HS-5 (cell line): Measurements from ENCODE around the gene SLC44A4.

Experiments used
- DNase-seq: peaks from one replicate; pipeline ENCODE4 v3.0.0-alpha.2; 2012; ENCODE audit warnings: low read depth

SLC44A4 gene

GRCh38 chr6:31901415-31901952 is 22.7 kb upstream of the SLC44A4 start:
- DNase-seq: no peak

- DNase-seq: no peak
Observed at GRCh38 chr6:31900917-31901414, 22.2 kb upstream of the SLC44A4 start.

- DNase-seq: no peak
Observed at GRCh38 chr6:31899882-31900722, 21.3 kb upstream of the SLC44A4 start.

- DNase-seq: no peak
Observed at GRCh38 chr6:31899215-31899614, 20.4 kb upstream of the SLC44A4 start.

GRCh38 chr6:31898383-31899011 is 19.7 kb upstream of the SLC44A4 start:
- peak; percentile 32 for DNase-seq

- DNase-seq: peak; percentile 36
Observed at GRCh38 chr6:31897612-31898382, 19.0 kb upstream of the SLC44A4 start, which contains the start of gene EHMT2. Gene EHMT2, minus strand, starts transcription at chr6:31897698. Its CDS starts 21 bp downstream, at chr6:31897677.

- no peak for DNase-seq
Observed at GRCh38 chr6:31896856-31897611, 18.2 kb upstream of the SLC44A4 start.

- no peak for DNase-seq
Observed at GRCh38 chr6:31896493-31896855, 17.7 kb upstream of the SLC44A4 start.

GRCh38 chr6:31892821-31893220 is 14.0 kb upstream of the SLC44A4 start:
- DNase-seq: no peak

GRCh38 chr6:31889331-31889972 is 10.7 kb upstream of the SLC44A4 start:
- no peak for DNase-seq

- no peak for DNase-seq
Observed at GRCh38 chr6:31888276-31889258, 9.8 kb upstream of the SLC44A4 start.

GRCh38 chr6:31887173-31888007 is 8.6 kb upstream of the SLC44A4 start:
- no peak for DNase-seq

- no peak for DNase-seq
Observed at GRCh38 chr6:31886541-31886991, 7.8 kb upstream of the SLC44A4 start.

- DNase-seq: no peak
Observed at GRCh38 chr6:31884528-31885035, 5.8 kb upstream of the SLC44A4 start.

- DNase-seq: no peak
Observed at GRCh38 chr6:31883676-31884075, 4.9 kb upstream of the SLC44A4 start.

GRCh38 chr6:31882344-31882743 is 3.5 kb upstream of the SLC44A4 start:
- no peak for DNase-seq

- DNase-seq: no peak
Observed at GRCh38 chr6:31881136-31881859, 2.5 kb upstream of the SLC44A4 start.

GRCh38 chr6:31880616-31881015 is 1.8 kb upstream of the SLC44A4 start:
- DNase-seq: no peak
